ENCODE results near the gene HCN1. TPM values are rescaled to one million over a fixed set of nuclear protein-coding genes. Genes with fewer than 3 reads are reported as not detected.
"Not testable (repeated sequence)": the region's sequence is repeated elsewhere in the genome, so short reads cannot be mapped to it uniquely, and the experiment has no call there.

HCN1 gene
- total RNA-seq, 2 donors from 2014 or later: 0.52 to 3.0 TPM

DNA sequence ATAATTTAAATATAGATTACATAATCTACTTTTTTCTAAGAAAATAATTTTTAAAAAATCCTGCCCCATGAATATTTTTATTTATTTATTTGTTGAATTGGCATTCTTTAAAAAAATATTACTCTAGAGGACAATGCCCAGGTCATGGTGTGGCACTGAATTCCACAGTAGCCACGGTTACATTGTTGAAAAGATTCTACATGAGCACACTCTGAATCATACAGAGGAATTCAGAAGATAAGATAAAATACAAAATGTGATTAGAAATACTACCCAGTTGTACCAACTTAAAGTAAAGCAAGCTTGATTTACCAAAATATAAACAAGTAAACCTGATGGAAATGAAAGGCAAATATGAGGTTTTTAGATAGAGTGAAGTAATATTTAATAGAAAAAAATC is 183.7 kb downstream of the HCN1 start:
- Histone ChIP-seq H3K27ac (no peak overlapping the region), H3K36me3 (replicated peaks in 1 of 2; ENCODE audit: insufficient read depth in 1 of 2, low read depth in 2 of 2) (no peaks in the 10 kb centered on the region), H3K4me1 (no peaks in the 10 kb centered on the region), H3K4me3 (no peak overlapping the region), H3K9me3 (no peaks in the 10 kb centered on the region), H3K27me3 (no peaks in the 10 kb centered on the region)
- ATAC-seq (no peak), DNase-seq (no peak)
- intact Hi-C loops (cut with DNase I): no loop called here
- TF ChIP-seq CTCF (IDR thresholded peaks at IDR 0.05) (no peak), POLR2A (IDR thresholded peaks at IDR 0.05) (no peak)
- WGBS, 2 donors: 25 to 28% methylated on average over 1 of the region's 1 CpG

- no peaks in the 10 kb centered on the region for H3K9me3 ChIP-seq
- no peak overlapping the region for H3K27ac ChIP-seq
- DNase-seq (no peak), ATAC-seq (no peak)
- TF ChIP-seq CTCF (IDR thresholded peaks at IDR 0.05) (no peak), POLR2A (IDR thresholded peaks at IDR 0.05) (no peak)
- intact Hi-C loops (cut with DNase I): no loop called here
- H3K4me1 ChIP-seq: no peaks in the 10 kb centered on the region
- no peaks in the 10 kb centered on the region for H3K27me3 ChIP-seq
- H3K4me3 ChIP-seq: no peak overlapping the region
- no peaks in the 10 kb centered on the region for H3K36me3 ChIP-seq (replicated peaks in 1 of 2; ENCODE audit: insufficient read depth in 1 of 2, low read depth in 2 of 2)
- 91 to 94% methylated on average over 2 of the region's 2 CpGs for WGBS, 2 donors
These were observed 186.8 kb downstream of the HCN1 start for GRCh38 chr5:45509371-45509770.

DNA sequence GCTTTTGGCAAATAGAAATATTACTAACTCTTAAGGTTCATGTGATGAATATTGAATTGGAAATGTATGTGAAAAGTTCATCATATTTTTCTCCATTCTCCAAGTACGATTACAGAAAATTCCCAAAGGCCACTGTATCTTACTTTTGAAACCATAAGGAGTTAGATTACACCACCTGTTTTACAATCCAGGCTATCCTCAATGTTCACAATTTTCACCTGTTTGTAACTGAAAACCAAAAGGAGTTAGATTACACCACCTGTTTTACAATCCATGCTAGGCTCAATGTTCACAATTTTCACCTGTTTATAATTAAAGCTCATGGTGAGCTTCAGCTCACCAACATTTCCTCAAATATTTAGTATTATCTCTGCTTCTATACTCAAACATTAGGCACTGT is 188.0 kb downstream of the HCN1 start:
- H3K27me3 ChIP-seq: no peaks in the 10 kb centered on the region
- no peaks in the 10 kb centered on the region for H3K36me3 ChIP-seq (replicated peaks in 1 of 2; ENCODE audit: insufficient read depth in 1 of 2, low read depth in 2 of 2)
- ATAC-seq: no peak
- no peaks in the 10 kb centered on the region for H3K4me1 ChIP-seq
- H3K9me3 ChIP-seq: no peaks in the 10 kb centered on the region
- 86 to 87% methylated on average over 1 of the region's 1 CpG for WGBS, 2 donors
- no peak overlapping the region for H3K27ac ChIP-seq
- H3K4me3 ChIP-seq: no peak overlapping the region
- TF ChIP-seq POLR2A (IDR thresholded peaks at IDR 0.05): no peak
- no peak for TF ChIP-seq CTCF (IDR thresholded peaks at IDR 0.05)
- intact Hi-C loops (cut with DNase I): no loop called here
- DNase-seq: no peak

GRCh38 chr5:45507178-45507577 is 189.0 kb downstream of the HCN1 start:
- Histone ChIP-seq H3K36me3 (replicated peaks in 1 of 2; ENCODE audit: insufficient read depth in 1 of 2, low read depth in 2 of 2) (no peaks in the 10 kb centered on the region), H3K4me3 (no peak overlapping the region), H3K27ac (no peak overlapping the region), H3K9me3 (no peaks in the 10 kb centered on the region), H3K27me3 (no peaks in the 10 kb centered on the region), H3K4me1 (no peaks in the 10 kb centered on the region)
- peak in 3 of 4 donors; percentile 7 to 30 (median 13) for DNase-seq
- 54 to 70% methylated on average over 1 of the region's 1 CpG for WGBS, 2 donors
- TF ChIP-seq POLR2A (IDR thresholded peaks at IDR 0.05): no peak
- no peak for TF ChIP-seq CTCF (IDR thresholded peaks at IDR 0.05)
- ATAC-seq: no peak
- intact Hi-C loops (cut with DNase I): no loop called here

GRCh38 chr5:45499006-45499405 is 197.2 kb downstream of the HCN1 start:
- ATAC-seq; H3K27me3 ChIP-seq; H3K27ac ChIP-seq; H3K4me1 ChIP-seq; H3K9me3 ChIP-seq; H3K4me3 ChIP-seq; H3K36me3 ChIP-seq (replicated peaks in 1 of 2; ENCODE audit: insufficient read depth in 1 of 2, low read depth in 2 of 2); intact Hi-C loops (cut with DNase I); DNase-seq: not testable (repeated sequence)
- WGBS, 2 donors: 95 to 96% methylated on average over 4 to 11 of the region's 11 CpGs
